Activated CD8-positive, alpha-beta memory T cell treated with anti-CD3 and anti-CD28 coated beads, Interleukin-2, amount 50 U/mL, for 4 hours (primary cell): ENCODE results near the gene MYO18A.

Experiments
- DNase-seq: peaks from one replicate; pipeline ENCODE4 v3.0.0-alpha.2; 2020

MYO18A gene

DNA sequence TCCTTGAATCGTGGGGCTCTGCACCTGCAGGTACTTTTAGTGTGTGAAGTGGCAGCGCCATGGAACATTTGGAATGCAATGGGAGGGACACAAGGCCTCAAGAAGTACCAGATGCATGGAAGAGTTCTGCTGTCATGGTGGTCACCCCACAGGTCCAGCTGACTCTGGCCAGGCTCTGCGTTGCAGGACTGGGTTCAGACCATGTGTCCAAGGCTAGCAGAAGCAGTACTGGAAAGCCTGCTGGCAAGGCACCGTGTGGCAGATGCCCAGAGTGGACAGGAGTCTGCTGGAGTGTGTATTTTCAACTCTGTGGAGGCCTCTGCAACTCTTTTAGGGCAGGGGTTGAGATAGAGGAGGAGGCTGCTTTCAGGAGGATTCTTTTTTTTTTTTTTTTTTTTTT, 135.2 kb downstream of the MYO18A start:
- DNase-seq: no peak

DNA sequence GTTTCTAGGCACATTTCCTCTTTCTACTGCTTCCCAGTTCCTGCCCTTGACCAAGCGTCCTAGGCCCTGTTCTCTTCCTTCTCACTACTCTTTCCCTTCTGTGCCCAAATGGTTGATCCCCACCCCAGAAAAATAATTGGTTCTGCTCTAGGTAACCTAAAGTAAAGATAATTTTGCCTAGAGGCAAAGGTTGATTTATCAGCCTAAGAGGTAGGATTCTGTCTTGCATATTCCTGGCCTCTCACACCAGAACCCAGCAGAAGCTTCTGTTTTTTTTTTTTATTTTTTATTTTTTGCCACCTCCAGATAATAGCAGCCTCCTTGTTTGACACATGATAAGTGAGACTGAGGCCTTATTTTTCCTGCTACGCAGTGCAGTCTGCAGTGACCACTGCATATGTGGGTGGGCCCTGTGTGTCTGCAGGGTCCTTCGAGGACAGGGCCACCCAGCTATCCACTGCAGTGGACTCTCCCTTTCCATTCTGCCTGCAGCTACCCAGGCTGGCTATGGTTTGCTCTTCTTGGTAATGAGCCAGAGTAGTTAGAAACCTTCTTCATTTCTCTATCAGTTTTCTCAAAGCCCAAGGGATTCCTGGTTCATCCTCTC, 136.6 kb downstream of the MYO18A start:
- DNase-seq: no peak

- DNase-seq: no peak
Observed at GRCh38 chr17:29042679-29043538, 137.3 kb downstream of the MYO18A start, which contains the start of gene PIPOX. TSS of gene PIPOX (plus strand) at chr17:29043141. CDS start at chr17:29043226, 85 bp downstream.

GRCh38 chr17:29042026-29042678, 138.0 kb downstream of the MYO18A start:
- no peak for DNase-seq

DNA sequence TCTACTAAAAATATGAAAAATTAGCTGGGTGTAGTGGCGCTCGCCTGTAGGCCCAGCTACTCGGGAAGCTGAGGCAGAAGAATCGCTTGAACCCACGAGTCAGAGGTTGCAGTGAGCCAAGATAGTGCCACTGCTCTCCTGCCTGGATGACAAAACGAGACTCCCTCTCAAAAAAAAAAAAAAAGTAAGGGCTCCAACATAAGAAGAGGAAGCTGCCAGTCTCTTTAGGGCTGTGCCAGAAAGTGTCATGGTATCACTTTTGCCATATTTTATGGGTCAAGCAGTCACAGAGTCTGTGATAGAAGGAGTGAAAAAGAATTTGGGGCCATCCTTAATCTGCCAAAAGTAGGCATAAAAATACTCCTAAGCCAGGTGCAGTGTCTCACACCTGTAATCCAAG, 138.6 kb downstream of the MYO18A start:
- DNase-seq: no peak

GRCh38 chr17:29041091-29041490, 139.1 kb downstream of the MYO18A start:
- DNase-seq: no peak

GRCh38 chr17:29039764-29040598, 140.2 kb downstream of the MYO18A start:
- DNase-seq: no peak

GRCh38 chr17:29038085-29038795, 142.0 kb downstream of the MYO18A start:
- DNase-seq: no peak

- DNase-seq: no peak
Observed at GRCh38 chr17:29037739-29038084, 142.5 kb downstream of the MYO18A start.

- DNase-seq: no peak
Observed at GRCh38 chr17:29036584-29036983, 143.6 kb downstream of the MYO18A start.

DNA sequence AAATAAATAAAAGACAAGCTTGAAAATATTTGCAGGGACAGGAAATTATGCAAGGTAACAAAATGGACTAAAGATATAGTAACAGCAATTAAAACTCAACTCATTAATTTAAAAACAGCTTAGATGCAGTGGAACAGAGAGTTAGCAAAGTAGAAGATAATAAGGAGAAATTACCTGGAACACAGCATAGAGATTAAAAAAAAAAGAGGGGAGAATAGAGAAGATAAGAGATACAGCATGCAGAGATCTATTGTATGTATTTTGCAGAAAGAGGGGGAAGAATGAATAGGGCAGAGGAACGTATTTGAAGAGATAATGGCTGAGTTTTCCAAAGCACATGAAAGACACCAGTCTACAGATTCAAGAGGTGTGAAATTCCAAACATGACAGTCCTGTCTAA, 145.7 kb downstream of the MYO18A start:
- DNase-seq: no peak

- no peak for DNase-seq
Observed at GRCh38 chr17:29032857-29033197, 147.4 kb downstream of the MYO18A start.

DNA sequence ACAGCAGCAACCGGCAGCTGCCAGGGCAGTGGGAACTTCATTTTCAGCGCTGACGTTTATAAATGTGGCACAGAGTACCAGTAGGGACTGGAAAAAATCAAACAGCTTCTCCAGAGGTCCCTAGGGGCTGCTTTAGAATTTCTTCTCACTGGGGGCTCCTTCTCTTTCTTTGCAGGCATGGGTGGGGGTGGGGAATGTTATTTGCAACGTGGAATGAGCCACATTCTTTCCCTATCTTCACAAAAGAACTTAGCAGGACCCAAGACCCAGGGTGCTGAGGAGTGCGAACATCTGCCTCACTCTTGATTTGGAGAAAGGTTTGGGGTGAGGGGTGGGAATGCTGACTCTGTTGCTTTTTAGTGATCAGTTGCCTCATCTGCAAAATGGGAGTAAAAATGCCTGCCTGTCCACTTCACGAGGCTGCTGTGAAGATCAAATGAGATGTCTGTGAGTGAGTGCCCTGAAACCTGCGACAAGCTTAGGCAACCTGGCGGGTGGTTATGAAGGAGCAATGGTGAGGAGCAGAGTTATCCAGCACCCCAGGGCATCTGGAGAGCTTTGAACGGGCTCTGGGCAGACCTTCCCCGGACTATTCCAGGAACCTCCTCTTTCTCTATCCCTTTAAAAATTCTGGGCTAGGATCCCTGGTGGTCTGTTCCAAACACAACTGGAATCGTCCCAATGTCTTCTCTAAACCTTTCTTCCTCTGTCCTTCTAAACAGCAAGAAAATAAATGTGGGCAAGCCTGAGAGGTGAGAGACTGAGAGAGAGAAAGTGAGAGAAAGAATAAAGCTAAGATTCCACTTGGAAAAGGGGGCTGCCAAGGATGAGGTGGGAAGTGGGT, 148.0 kb downstream of the MYO18A start:
- DNase-seq: no peak

DNA sequence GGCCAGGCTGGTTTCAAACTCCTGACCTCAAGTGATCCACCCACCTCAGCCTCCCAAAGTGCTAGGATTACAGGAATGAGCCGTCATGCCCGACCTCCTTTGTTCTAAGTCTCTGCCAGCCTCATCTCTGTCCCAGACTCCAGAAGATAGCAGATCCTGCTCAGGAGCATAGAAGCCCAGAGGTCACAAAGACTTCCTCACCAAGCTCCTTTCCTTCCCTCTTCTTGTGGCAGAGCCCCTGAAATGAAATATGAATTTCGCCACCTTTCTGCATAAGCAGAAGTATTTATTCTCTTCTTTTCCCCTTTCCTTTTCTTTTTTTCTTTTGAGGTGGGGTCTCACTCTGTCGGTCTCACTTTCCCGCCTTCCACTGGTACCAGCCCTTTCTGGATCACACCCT, 148.7 kb downstream of the MYO18A start:
- DNase-seq: no peak

DNA sequence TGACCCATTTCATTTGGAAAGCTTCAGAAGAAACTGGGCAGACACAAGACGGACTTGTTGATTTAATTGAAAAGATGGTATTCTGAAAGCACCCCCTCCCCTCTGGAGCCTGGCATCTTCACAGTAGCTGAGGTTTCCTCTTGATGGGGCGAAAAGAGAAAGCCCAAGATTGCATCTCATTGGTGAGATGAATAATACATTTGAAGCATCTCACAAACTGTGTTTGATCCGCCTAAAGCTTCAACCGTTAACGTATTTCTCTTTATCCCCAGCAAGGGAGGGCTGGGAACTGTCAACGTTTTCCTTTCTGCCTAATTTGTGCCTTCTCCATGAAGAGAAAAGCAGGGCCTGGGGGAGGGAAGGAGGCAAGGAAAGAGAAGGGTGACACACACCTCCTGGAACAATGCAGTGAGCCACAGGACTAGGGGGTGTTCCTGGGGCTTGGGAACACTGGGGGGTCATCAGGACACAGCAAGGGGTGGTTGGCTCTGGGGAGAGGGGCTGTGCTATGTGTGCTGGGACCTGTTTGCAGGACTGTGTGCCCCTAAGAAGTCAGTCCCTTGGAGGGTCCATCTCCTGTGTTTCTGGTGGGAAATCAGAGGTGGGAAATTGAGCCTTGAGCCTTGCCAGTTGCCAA, 155.8 kb downstream of the MYO18A start:
- DNase-seq: no peak

DNA sequence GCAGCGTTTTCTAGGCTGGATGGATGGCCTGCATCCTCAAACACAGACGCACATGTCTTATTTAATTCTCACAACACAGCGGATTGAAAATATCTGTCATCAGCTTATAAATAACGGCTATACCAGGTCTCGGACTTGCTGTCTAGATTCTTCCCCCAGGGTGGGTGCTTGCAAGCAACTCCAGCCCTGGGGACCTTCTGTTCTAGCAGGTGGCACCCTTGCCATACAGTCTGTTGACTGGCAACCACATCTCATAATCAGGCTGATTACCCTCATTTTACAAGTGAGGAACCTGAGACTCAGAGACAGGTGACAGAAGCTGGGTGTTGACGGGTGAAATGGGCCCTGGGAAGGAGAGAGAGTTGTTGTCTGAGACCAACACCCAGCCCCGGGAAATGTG, 158.1 kb downstream of the MYO18A start:
- DNase-seq: no peak

DNA sequence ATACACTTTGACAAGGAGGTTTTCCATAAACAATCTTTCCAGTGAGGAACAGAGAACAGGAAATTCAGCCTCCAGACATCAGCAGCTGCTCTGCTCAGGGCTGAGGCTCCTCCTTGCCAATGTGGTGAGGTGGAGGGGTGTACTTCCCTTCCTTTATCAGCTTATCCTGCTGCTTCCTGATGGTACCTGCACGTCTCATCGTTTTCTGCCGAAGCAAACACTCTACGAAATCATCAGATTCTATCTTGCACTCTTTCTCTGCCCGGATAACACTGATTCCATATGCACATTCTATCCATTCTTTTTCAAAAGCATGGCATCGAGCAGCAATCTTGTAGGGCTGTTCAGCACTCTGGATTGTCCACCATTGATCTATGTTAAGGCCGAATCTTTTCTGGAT, 159.0 kb downstream of the MYO18A start:
- no peak for DNase-seq
